Loucy (cell line): Measurements from ENCODE around the gene GFPT2.

Experiments used
- H2AFZ ChIP-seq: fragments of 200-600 bp; sonication (generic); 2 replicates; pipeline ENCODE4 v1.6.0; 2016; ENCODE audit warnings: antibody characterized with exemption, mild to moderate bottlenecking, low read length, moderate library complexity
- H3F3A ChIP-seq: fragments of 200-600 bp; 2 replicates; pipeline ENCODE4 v1.6.0; 2016; ENCODE audit warnings: antibody characterized with exemption, low read depth, mild to moderate bottlenecking
- H3K27me3 ChIP-seq: fragments of 200-600 bp; sonication (generic); 2 replicates; pipeline ENCODE4 v1.6.1; 2014; ENCODE audit warnings: low read length, mild to moderate bottlenecking; ENCODE audit not compliant: insufficient read depth, poor library complexity, severe bottlenecking
- H3K36me3 ChIP-seq: fragments of 200-600 bp; sonication (generic); 2 replicates; pipeline ENCODE4 v1.6.1; 2016; ENCODE audit warnings: low read length; ENCODE audit not compliant: insufficient read depth
- H3K4me1 ChIP-seq: fragments of 200-600 bp; sonication (generic); 2 replicates; pipeline ENCODE4 v1.5.1; 2014; ENCODE audit warnings: low read length, mild to moderate bottlenecking; ENCODE audit not compliant: insufficient read depth, poor library complexity, severe bottlenecking
- H3K4me2 ChIP-seq: fragments of 200-600 bp; sonication (generic); 2 replicates; pipeline ENCODE4 v1.6.0; 2014; ENCODE audit warnings: antibody characterized with exemption, low read length, low read depth, mild to moderate bottlenecking; ENCODE audit not compliant: poor library complexity, severe bottlenecking
- H3K4me3 ChIP-seq: fragments of 200-600 bp; sonication (generic); 2 replicates; pipeline ENCODE4 v1.5.1; 2014; ENCODE audit warnings: low read length, mild to moderate bottlenecking, mixed read lengths; ENCODE audit not compliant: poor library complexity, severe bottlenecking
- H3K79me2 ChIP-seq: fragments of 200-600 bp; sonication (generic); 2 replicates; pipeline ENCODE4 v1.6.1; 2014; ENCODE audit warnings: low read length; ENCODE audit not compliant: insufficient read depth
- H3K9ac ChIP-seq: fragments of 200-600 bp; sonication (generic); 2 replicates; pipeline ENCODE4 v1.6.0; 2014; ENCODE audit warnings: mild to moderate bottlenecking, low read depth, low read length, moderate library complexity; ENCODE audit not compliant: poor library complexity, severe bottlenecking
- H3K9me2 ChIP-seq: fragments of 200-600 bp; sonication (generic); replicated peaks from 2 replicates; pipeline ENCODE4 v1.6.1; 2016; ENCODE audit warnings: low read depth, low read length, mixed read lengths
- H3K9me3 ChIP-seq: fragments of 200-600 bp; sonication (generic); 2 replicates; pipeline ENCODE4 v1.6.1; 2014; ENCODE audit warnings: mild to moderate bottlenecking, antibody characterized with exemption, low read length, low read depth; ENCODE audit not compliant: insufficient read depth
- H4K20me1 ChIP-seq: fragments of 200-600 bp; sonication (generic); 2 replicates; pipeline ENCODE4 v1.6.0; 2014; ENCODE audit warnings: antibody characterized with exemption, low read length, mild to moderate bottlenecking; ENCODE audit not compliant: insufficient read depth, poor library complexity, severe bottlenecking
- CTCF ChIP-seq: fragments of 200-600 bp; sonication (generic); conservative IDR thresholded peaks from 2 replicates; pipeline ENCODE4 v1.5.1; 2014; ENCODE audit warnings: mild to moderate bottlenecking, antibody characterized with exemption, low read length
- EZH2phosphoT487 ChIP-seq: fragments of 200-600 bp; IDR thresholded peaks from 2 replicates; pipeline ENCODE4 v1.6.1; 2018; ENCODE audit warnings: antibody characterized with exemption, mild to moderate bottlenecking, moderate library complexity, borderline replicate concordance

The GFPT2 gene

GRCh38 chr5:180378438-180379344, 25.6 kb upstream of the GFPT2 start:
- H3K9me2 ChIP-seq: no peaks in the 10 kb centered on the region
- TF ChIP-seq CTCF (no peak), EZH2phosphoT487 (no peak)
- H3K4me2 ChIP-seq: no peak overlapping the region
- no peaks in the 10 kb centered on the region for H3F3A ChIP-seq
- H3K36me3 ChIP-seq: no peaks in the 10 kb centered on the region
- no peaks in the 10 kb centered on the region for H3K9me3 ChIP-seq
- no peaks in the 10 kb centered on the region for H4K20me1 ChIP-seq
- no peak overlapping the region for H2AFZ ChIP-seq
- H3K27me3 ChIP-seq: no peaks in the 10 kb centered on the region
- no peak overlapping the region for H3K9ac ChIP-seq
- no peaks in the 10 kb centered on the region for H3K4me1 ChIP-seq
- H3K4me3 ChIP-seq: no peak overlapping the region
- no peaks in the 10 kb centered on the region for H3K79me2 ChIP-seq

GRCh38 chr5:180377556-180378197, 24.5 kb upstream of the GFPT2 start:
- Histone ChIP-seq H3K9ac (no peak overlapping the region), H3K4me2 (no peak overlapping the region), H3K79me2 (no peaks in the 10 kb centered on the region), H3K27me3 (no peaks in the 10 kb centered on the region), H3K9me2 (no peaks in the 10 kb centered on the region), H3K9me3 (no peaks in the 10 kb centered on the region), H2AFZ (no peak overlapping the region), H4K20me1 (no peaks in the 10 kb centered on the region), H3F3A (no peaks in the 10 kb centered on the region), H3K4me3 (no peak overlapping the region), H3K4me1 (no peaks in the 10 kb centered on the region), H3K36me3 (no peaks in the 10 kb centered on the region)
- TF ChIP-seq EZH2phosphoT487 (no peak), CTCF (no peak)

DNA sequence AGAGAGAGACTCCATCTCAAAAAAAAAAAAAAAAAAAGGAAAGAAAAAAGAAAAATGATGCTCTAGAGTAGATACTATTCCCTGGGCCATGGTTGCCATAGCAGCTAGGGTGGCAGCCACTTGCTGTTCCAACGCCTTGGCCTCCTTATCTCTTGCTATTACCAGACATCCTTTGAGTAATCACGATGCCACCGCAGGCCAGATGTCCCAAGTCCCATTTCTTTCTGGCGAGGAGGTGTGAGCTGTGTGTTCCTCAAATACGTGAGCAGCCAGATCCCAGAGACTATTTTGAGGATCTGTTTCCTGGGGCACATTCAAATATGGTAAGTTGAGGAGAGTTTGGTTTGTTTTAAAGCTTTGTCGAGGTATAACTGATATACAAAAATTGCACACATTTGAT, 23.4 kb upstream of the GFPT2 start:
- H3K4me1 ChIP-seq: no peaks in the 10 kb centered on the region
- no peak overlapping the region for H3K4me3 ChIP-seq
- H3K36me3 ChIP-seq: no peaks in the 10 kb centered on the region
- no peak overlapping the region for H2AFZ ChIP-seq
- H3F3A ChIP-seq: no peaks in the 10 kb centered on the region
- no peak overlapping the region for H3K9ac ChIP-seq
- no peaks in the 10 kb centered on the region for H3K9me2 ChIP-seq
- H3K79me2 ChIP-seq: no peaks in the 10 kb centered on the region
- H3K9me3 ChIP-seq: no peaks in the 10 kb centered on the region
- no peaks in the 10 kb centered on the region for H4K20me1 ChIP-seq
- TF ChIP-seq EZH2phosphoT487 (no peak), CTCF (no peak)
- H3K4me2 ChIP-seq: no peak overlapping the region
- H3K27me3 ChIP-seq: no peaks in the 10 kb centered on the region
